Activated T-cell treated with anti-CD3 and anti-CD28 coated beads, Interleukin-2, amount 50 U/mL, for 24 hours (primary cell): Measurements from ENCODE around the gene STX17.
A peak's percentile ranks its signal among the peaks of the same experiment; 100 is the strongest.
"Not testable (repeated sequence)": the region's sequence is repeated elsewhere in the genome, so short reads cannot be mapped to it uniquely, and the experiment has no call there.

Source experiments
- DNase-seq: peaks from one replicate; pipeline ENCODE4 v3.0.0-alpha.2; 2020
- H3K27ac Mint-ChIP-seq: 2 replicates; pipeline ENCODE4 v1.8.0; 2020; ENCODE audit warnings: mild to moderate bottlenecking, mixed read lengths
- H3K27me3 Mint-ChIP-seq: 2 replicates; pipeline ENCODE4 v1.8.0; 2020; ENCODE audit warnings: mixed read lengths
- H3K36me3 Mint-ChIP-seq: 2 replicates; pipeline ENCODE4 v1.8.0; 2020; ENCODE audit warnings: low read depth, mixed read lengths
- H3K4me1 Mint-ChIP-seq: 2 replicates; pipeline ENCODE4 v1.8.0; 2020; ENCODE audit warnings: low read depth, mixed read lengths
- H3K4me3 Mint-ChIP-seq: 2 replicates; pipeline ENCODE4 v1.8.0; 2020; ENCODE audit warnings: mild to moderate bottlenecking, moderate library complexity, mixed read lengths
- H3K9me3 Mint-ChIP-seq: 2 replicates; pipeline ENCODE4 v1.8.0; 2020; ENCODE audit warnings: mixed read lengths

Gene STX17

GRCh38 chr9:99970481-99970880 is 64.0 kb downstream of the STX17 start:
- peak overlapping the region; percentile 24 for H3K27ac Mint-ChIP-seq
- DNase-seq, result no peak
- no peaks in the 10 kb centered on the region for H3K9me3 Mint-ChIP-seq
- H3K4me1 Mint-ChIP-seq, result no peaks in the 10 kb centered on the region
- no peaks in the 10 kb centered on the region for H3K27me3 Mint-ChIP-seq
- no peak overlapping the region for H3K4me3 Mint-ChIP-seq
- peaks cover 61% of the 10 kb centered on the region for H3K36me3 Mint-ChIP-seq

- Mint-ChIP-seq H3K4me1 (no peaks in the 10 kb centered on the region), H3K9me3 (no peaks in the 10 kb centered on the region), H3K36me3 (peaks cover 65% of the 10 kb centered on the region), H3K4me3 (no peak overlapping the region), H3K27me3 (no peaks in the 10 kb centered on the region), H3K27ac (no peak overlapping the region)
- no peak for DNase-seq
Observed at GRCh38 chr9:99971410-99971809, 65.0 kb downstream of the STX17 start.

- no peak for DNase-seq
- Mint-ChIP-seq H3K27ac (no peak overlapping the region), H3K9me3 (no peaks in the 10 kb centered on the region), H3K4me1 (no peaks in the 10 kb centered on the region), H3K27me3 (no peaks in the 10 kb centered on the region), H3K4me3 (no peak overlapping the region), H3K36me3 (peaks cover 56% of the 10 kb centered on the region)
Observed at GRCh38 chr9:99973455-99973854, 67.0 kb downstream of the STX17 start.

DNA sequence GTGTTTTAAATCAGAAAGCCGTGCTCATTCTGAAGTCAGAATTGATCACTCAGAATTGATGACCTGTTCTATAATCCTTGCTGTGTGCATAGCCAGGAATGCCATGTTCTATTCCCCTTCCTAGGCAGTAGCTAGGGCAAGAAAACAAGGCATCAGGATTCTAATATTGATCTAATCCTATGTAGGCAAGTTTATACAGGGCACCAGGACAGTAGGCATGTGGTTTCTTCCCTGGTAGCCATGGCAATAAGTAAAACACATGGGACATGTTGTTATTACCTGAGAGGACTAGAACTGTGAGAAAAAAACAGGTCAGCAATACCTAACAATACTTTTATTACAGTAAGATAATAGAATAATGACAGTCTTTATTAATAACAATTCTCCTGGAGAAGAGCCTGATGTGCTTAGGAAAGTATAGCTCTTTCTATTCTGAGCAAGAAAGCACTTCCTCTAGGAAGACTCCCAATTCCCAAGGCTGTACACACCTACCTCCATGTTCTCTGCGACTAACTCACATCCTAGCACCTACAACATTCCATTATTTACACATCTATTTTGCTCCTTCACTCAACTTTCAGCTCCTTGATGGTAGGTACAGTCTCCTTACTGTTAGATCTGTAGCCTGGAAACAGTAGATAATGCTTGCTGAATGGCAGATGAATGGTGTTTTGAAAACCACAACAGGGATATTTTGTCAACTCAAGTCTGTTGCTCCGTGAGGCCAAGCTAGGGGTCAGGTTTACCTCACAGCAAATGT is 70.8 kb downstream of the STX17 start:
- Mint-ChIP-seq H3K9me3 (no peaks in the 10 kb centered on the region), H3K27ac (peak overlapping the region; percentile 9), H3K4me3 (no peak overlapping the region), H3K4me1 (no peaks in the 10 kb centered on the region), H3K36me3 (peaks cover 52% of the 10 kb centered on the region), H3K27me3 (no peaks in the 10 kb centered on the region)
- DNase-seq, result no peak

- H3K27ac Mint-ChIP-seq, result peak overlapping the region; percentile 45
- H3K4me1 Mint-ChIP-seq, result no peaks in the 10 kb centered on the region
- no peak for DNase-seq
- H3K36me3 Mint-ChIP-seq, result peaks cover 54% of the 10 kb centered on the region
- no peaks in the 10 kb centered on the region for H3K9me3 Mint-ChIP-seq
- H3K4me3 Mint-ChIP-seq, result no peak overlapping the region
- H3K27me3 Mint-ChIP-seq, result no peaks in the 10 kb centered on the region
Observed at GRCh38 chr9:99978221-99978620, 71.8 kb downstream of the STX17 start.

GRCh38 chr9:99980598-99980997 is 74.1 kb downstream of the STX17 start:
- no peak for DNase-seq

DNA sequence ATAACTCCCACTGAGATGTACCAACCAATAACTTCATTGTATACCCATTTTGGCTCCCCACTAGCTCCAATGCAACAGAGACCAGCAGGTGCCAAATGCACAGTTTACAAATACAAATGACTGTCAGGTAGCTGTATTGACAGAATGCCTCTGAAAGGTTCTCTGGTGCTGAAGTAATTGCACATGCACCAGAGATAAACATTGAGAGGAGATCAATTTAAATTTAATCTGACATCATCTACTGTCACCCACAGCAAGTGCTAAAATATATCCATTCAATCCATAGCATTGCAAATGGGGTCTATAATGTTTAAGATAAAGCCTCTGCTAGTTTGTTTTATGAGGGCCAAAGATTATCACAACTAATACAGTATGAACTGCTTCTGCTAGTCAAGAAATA is 80.2 kb downstream of the STX17 start:
- Mint-ChIP-seq H3K27ac (peak overlapping the region; percentile 33), H3K36me3 (peaks cover 75% of the 10 kb centered on the region), H3K4me3 (no peak overlapping the region), H3K27me3 (no peaks in the 10 kb centered on the region), H3K9me3 (peaks cover 16% of the 10 kb centered on the region), H3K4me1 (peaks cover 4% of the 10 kb centered on the region)
- no peak for DNase-seq

More at GRCh38 chr9:99980598-99980997, 74.1 kb downstream of the STX17 start:
- Mint-ChIP-seq H3K4me1 (no peaks in the 10 kb centered on the region), H3K27me3 (no peaks in the 10 kb centered on the region), H3K4me3 (no peak overlapping the region), H3K27ac (no peak overlapping the region), H3K9me3 (no peaks in the 10 kb centered on the region), H3K36me3 (peaks cover 58% of the 10 kb centered on the region)

DNA sequence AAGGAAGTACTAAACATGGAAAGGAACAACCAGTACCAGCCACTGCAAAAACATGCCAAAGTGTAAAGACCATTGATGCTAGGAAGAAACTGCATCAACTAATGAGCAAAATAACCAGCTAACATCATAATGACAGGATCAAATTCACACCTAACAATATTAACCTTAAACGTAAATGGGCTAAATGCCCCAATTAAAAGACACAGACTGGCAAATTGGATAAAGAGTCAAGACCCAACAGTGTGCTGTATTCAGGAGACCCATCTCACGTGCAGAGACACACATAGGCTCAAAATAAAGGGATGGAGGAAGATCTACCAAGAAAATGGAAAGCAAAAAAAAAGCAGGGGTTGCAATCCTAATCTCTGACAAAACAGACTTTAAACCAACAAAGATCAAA is 84.1 kb downstream of the STX17 start:
- H3K27me3 Mint-ChIP-seq, H3K4me3 Mint-ChIP-seq, DNase-seq, H3K4me1 Mint-ChIP-seq, H3K27ac Mint-ChIP-seq: not testable (repeated sequence)
- Mint-ChIP-seq H3K9me3 (peaks cover 34% of the 10 kb centered on the region), H3K36me3 (peaks cover 82% of the 10 kb centered on the region)

- peaks cover 92% of the 10 kb centered on the region for H3K36me3 Mint-ChIP-seq
- no peaks in the 10 kb centered on the region for H3K27me3 Mint-ChIP-seq
Observed at GRCh38 chr9:99998266-99998665, 91.8 kb downstream of the STX17 start.

GRCh38 chr9:99998866-99999265 is 92.4 kb downstream of the STX17 start:
- no peaks in the 10 kb centered on the region for H3K4me1 Mint-ChIP-seq
- no peaks in the 10 kb centered on the region for H3K27me3 Mint-ChIP-seq
- no peak overlapping the region for H3K27ac Mint-ChIP-seq
- H3K4me3 Mint-ChIP-seq, result no peak overlapping the region
- peaks cover 94% of the 10 kb centered on the region for H3K36me3 Mint-ChIP-seq
- no peak for DNase-seq
- peaks cover 15% of the 10 kb centered on the region for H3K9me3 Mint-ChIP-seq

More at GRCh38 chr9:99998266-99998665, 91.8 kb downstream of the STX17 start:
- DNase-seq, result no peak
- Mint-ChIP-seq H3K9me3 (peaks cover 19% of the 10 kb centered on the region), H3K4me1 (no peaks in the 10 kb centered on the region), H3K4me3 (no peak overlapping the region), H3K27ac (no peak overlapping the region)

DNA sequence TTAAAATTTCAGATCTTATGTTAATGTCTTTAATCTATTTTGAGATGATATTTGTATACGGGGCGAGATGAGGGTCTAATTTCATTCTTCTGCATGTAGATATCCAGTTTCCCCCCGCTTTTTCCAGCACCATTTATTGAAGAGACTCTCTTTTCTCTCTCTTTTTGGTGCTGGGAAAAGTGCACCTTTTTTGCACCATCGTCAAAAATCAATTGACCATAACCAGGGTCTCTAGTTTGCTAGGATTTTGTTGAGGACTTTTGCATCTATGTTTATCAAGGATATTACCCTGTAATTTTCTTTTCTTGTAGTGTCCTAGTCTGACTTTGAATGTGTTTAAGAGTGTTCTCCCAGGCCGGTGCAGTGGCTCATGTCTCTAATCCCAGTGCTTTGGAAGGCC is 93.3 kb downstream of the STX17 start:
- no peaks in the 10 kb centered on the region for H3K27me3 Mint-ChIP-seq

DNA sequence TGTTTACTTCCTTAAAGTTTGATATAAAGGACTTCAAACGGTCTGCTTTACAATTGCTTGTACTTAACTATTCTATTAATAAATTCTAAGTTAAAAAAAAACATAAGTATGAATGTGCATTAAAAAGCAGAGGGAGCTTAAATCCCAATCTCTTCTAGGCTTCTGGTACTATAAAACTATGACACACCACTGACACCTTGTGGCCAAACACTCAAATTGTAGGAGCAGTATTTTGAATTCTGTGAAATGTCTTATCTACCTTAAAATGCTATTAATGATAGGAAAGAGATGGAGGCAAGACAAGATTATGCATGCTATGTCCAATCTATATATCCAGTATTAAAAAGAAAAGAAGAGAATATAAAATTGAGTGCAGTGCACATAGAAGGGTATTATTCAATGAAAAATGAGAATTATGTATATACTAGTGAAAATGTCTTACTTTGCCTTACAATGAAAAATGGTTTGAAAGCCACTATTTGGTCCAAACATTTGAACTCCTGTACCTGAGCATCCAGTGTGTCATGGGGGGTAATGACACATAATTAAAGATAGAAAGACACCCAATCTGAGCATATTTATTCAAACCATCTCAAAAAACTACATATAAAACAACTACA is 104.7 kb downstream of the STX17 start:
- H3K36me3 Mint-ChIP-seq, result peaks cover 78% of the 10 kb centered on the region
- no peaks in the 10 kb centered on the region for H3K27me3 Mint-ChIP-seq
- H3K27ac Mint-ChIP-seq, result no peak overlapping the region
- H3K4me3 Mint-ChIP-seq, result no peak overlapping the region
- no peak for DNase-seq
- H3K9me3 Mint-ChIP-seq, result peaks cover 2% of the 10 kb centered on the region
- no peaks in the 10 kb centered on the region for H3K4me1 Mint-ChIP-seq

More for the DNA sequence above, 93.3 kb downstream of the STX17 start:
- H3K4me1 Mint-ChIP-seq, result no peaks in the 10 kb centered on the region
- no peak for DNase-seq
- H3K9me3 Mint-ChIP-seq, result peaks cover 9% of the 10 kb centered on the region
- H3K36me3 Mint-ChIP-seq, result peaks cover 90% of the 10 kb centered on the region
- no peak overlapping the region for H3K27ac Mint-ChIP-seq
- no peak overlapping the region for H3K4me3 Mint-ChIP-seq

GRCh38 chr9:100012279-100012678 is 105.8 kb downstream of the STX17 start:
- peaks cover 77% of the 10 kb centered on the region for H3K36me3 Mint-ChIP-seq
- no peaks in the 10 kb centered on the region for H3K4me1 Mint-ChIP-seq
- DNase-seq, result no peak
- no peak overlapping the region for H3K27ac Mint-ChIP-seq
- H3K4me3 Mint-ChIP-seq, result no peak overlapping the region
- peaks cover 2% of the 10 kb centered on the region for H3K9me3 Mint-ChIP-seq
- no peaks in the 10 kb centered on the region for H3K27me3 Mint-ChIP-seq

DNA sequence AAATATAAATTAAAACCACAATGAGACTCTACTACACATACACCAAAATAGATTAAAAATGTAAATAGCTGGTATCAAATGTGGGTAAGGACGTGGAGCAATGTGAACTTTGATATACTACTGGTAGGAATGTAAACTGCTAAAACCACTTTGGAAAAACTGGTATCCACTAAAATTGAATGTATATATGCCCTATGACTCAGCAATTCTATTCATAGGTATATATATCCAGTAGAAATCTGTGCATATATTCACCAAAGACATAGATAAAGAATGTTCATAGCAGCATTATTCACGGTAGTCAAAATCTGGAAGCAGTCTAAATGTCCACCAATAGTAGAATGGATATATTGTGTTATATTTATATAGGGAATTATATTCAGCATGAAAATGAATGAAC is 107.1 kb downstream of the STX17 start:
- Mint-ChIP-seq H3K27me3 (no peaks in the 10 kb centered on the region), H3K9me3 (peaks cover 2% of the 10 kb centered on the region), H3K27ac (no peak overlapping the region), H3K36me3 (peaks cover 82% of the 10 kb centered on the region), H3K4me1 (no peaks in the 10 kb centered on the region), H3K4me3 (no peak overlapping the region)
- no peak for DNase-seq

DNA sequence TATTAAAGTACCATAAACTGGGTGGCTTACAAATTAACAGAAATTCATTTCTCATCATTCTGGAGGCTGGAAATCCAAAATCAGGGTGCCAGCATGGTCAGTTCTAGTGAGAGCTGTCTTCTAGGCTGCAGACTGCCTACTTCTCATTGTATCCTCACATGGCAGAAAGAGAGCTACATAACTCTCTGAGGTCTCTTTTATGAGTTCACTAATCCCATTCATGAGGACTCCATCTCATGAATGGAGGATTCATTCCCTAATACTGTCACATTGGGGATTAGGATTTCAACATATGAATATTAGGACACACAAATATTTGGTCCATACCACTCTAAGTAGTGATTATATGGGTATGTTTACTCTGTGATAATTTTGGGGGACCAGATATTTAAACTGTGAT is 108.4 kb downstream of the STX17 start:
- H3K9me3 Mint-ChIP-seq, result peaks cover 2% of the 10 kb centered on the region
- no peaks in the 10 kb centered on the region for H3K27me3 Mint-ChIP-seq
- DNase-seq, result no peak
- H3K27ac Mint-ChIP-seq, result no peak overlapping the region
- peaks cover 86% of the 10 kb centered on the region for H3K36me3 Mint-ChIP-seq
- H3K4me1 Mint-ChIP-seq, result no peaks in the 10 kb centered on the region
- no peak overlapping the region for H3K4me3 Mint-ChIP-seq
